ENCODE results near the gene ITGAE.

Gene ITGAE

GRCh38 chr17:3777366-3778120 is 23.4 kb downstream of the ITGAE start:
- no peak for TF ChIP-seq CTCF (conservative IDR thresholded peaks at IDR 0.05; ENCODE audit: low read depth, low read length)
- no peak overlapping the region for H3K9ac ChIP-seq
- no peak overlapping the region for H3K27ac ChIP-seq
- H3K4me3 ChIP-seq (IDR thresholded peaks at IDR 0.05; ENCODE audit: insufficient read depth, low read depth, low read length) = no peak overlapping the region
- H4K20me1 ChIP-seq (ENCODE audit: insufficient read depth) = no peaks in the 10 kb centered on the region
- H3K36me3 ChIP-seq (ENCODE audit: insufficient read depth) = no peaks in the 10 kb centered on the region
- no peaks in the 10 kb centered on the region for H3K79me2 ChIP-seq (ENCODE audit: insufficient read depth, low read depth)
- no peak overlapping the region for H2AFZ ChIP-seq (ENCODE audit: low read depth)
- H3K4me1 ChIP-seq (ENCODE audit: low read depth, poor library complexity, severe bottlenecking) = no peaks in the 10 kb centered on the region
- no peaks in the 10 kb centered on the region for H3K27me3 ChIP-seq (ENCODE audit: insufficient read depth, low read depth)
- no peak overlapping the region for H3K4me2 ChIP-seq

GRCh38 chr17:3773966-3774365 is 27.0 kb downstream of the ITGAE start:
- no peaks in the 10 kb centered on the region for H3K79me2 ChIP-seq (ENCODE audit: insufficient read depth, low read depth)
- no peaks in the 10 kb centered on the region for H3K27me3 ChIP-seq (ENCODE audit: insufficient read depth, low read depth)
- H3K9ac ChIP-seq = no peak overlapping the region
- no peaks in the 10 kb centered on the region for H3K4me1 ChIP-seq (ENCODE audit: low read depth, poor library complexity, severe bottlenecking)
- no peak overlapping the region for H3K4me3 ChIP-seq (IDR thresholded peaks at IDR 0.05; ENCODE audit: insufficient read depth, low read depth, low read length)
- H3K36me3 ChIP-seq (ENCODE audit: insufficient read depth) = no peaks in the 10 kb centered on the region
- no peak overlapping the region for H2AFZ ChIP-seq (ENCODE audit: low read depth)
- TF ChIP-seq CTCF (conservative IDR thresholded peaks at IDR 0.05; ENCODE audit: low read depth, low read length) = no peak
- H4K20me1 ChIP-seq (ENCODE audit: insufficient read depth) = no peaks in the 10 kb centered on the region
- H3K27ac ChIP-seq = no peak overlapping the region
- no peak overlapping the region for H3K4me2 ChIP-seq

GRCh38 chr17:3773511-3773910 is 27.5 kb downstream of the ITGAE start:
- H3K79me2 ChIP-seq (ENCODE audit: insufficient read depth, low read depth) = no peaks in the 10 kb centered on the region
- no peak overlapping the region for H3K4me3 ChIP-seq (IDR thresholded peaks at IDR 0.05; ENCODE audit: insufficient read depth, low read depth, low read length)
- no peaks in the 10 kb centered on the region for H3K27me3 ChIP-seq (ENCODE audit: insufficient read depth, low read depth)
- H3K27ac ChIP-seq = no peak overlapping the region
- no peaks in the 10 kb centered on the region for H4K20me1 ChIP-seq (ENCODE audit: insufficient read depth)
- H3K4me2 ChIP-seq = no peak overlapping the region
- no peaks in the 10 kb centered on the region for H3K36me3 ChIP-seq (ENCODE audit: insufficient read depth)
- H3K9ac ChIP-seq = no peak overlapping the region
- no peak for TF ChIP-seq CTCF (conservative IDR thresholded peaks at IDR 0.05; ENCODE audit: low read depth, low read length)
- H3K4me1 ChIP-seq (ENCODE audit: low read depth, poor library complexity, severe bottlenecking) = no peaks in the 10 kb centered on the region
- no peak overlapping the region for H2AFZ ChIP-seq (ENCODE audit: low read depth)

- H3K9ac ChIP-seq = no peak overlapping the region
- no peak for TF ChIP-seq CTCF (conservative IDR thresholded peaks at IDR 0.05; ENCODE audit: low read depth, low read length)
- no peak overlapping the region for H3K27ac ChIP-seq
- no peaks in the 10 kb centered on the region for H3K4me1 ChIP-seq (ENCODE audit: low read depth, poor library complexity, severe bottlenecking)
- H3K4me3 ChIP-seq (IDR thresholded peaks at IDR 0.05; ENCODE audit: insufficient read depth, low read depth, low read length) = no peak overlapping the region
- H3K36me3 ChIP-seq (ENCODE audit: insufficient read depth) = no peaks in the 10 kb centered on the region
- H3K4me2 ChIP-seq = no peak overlapping the region
- no peaks in the 10 kb centered on the region for H3K27me3 ChIP-seq (ENCODE audit: insufficient read depth, low read depth)
- H2AFZ ChIP-seq (ENCODE audit: low read depth) = no peak overlapping the region
- no peaks in the 10 kb centered on the region for H3K79me2 ChIP-seq (ENCODE audit: insufficient read depth, low read depth)
- no peaks in the 10 kb centered on the region for H4K20me1 ChIP-seq (ENCODE audit: insufficient read depth)
Measured at GRCh38 chr17:3772764-3773163, 28.2 kb downstream of the ITGAE start.
